Bone marrow (tissue), 2 donors: ENCODE results near the gene INPP5F.

Experiments
- DNase-seq, 2 donors: peaks; one replicate each; lab custom pipeline; 2025; lab: John Stamatoyannopoulos, UW

Gene INPP5F

DNA sequence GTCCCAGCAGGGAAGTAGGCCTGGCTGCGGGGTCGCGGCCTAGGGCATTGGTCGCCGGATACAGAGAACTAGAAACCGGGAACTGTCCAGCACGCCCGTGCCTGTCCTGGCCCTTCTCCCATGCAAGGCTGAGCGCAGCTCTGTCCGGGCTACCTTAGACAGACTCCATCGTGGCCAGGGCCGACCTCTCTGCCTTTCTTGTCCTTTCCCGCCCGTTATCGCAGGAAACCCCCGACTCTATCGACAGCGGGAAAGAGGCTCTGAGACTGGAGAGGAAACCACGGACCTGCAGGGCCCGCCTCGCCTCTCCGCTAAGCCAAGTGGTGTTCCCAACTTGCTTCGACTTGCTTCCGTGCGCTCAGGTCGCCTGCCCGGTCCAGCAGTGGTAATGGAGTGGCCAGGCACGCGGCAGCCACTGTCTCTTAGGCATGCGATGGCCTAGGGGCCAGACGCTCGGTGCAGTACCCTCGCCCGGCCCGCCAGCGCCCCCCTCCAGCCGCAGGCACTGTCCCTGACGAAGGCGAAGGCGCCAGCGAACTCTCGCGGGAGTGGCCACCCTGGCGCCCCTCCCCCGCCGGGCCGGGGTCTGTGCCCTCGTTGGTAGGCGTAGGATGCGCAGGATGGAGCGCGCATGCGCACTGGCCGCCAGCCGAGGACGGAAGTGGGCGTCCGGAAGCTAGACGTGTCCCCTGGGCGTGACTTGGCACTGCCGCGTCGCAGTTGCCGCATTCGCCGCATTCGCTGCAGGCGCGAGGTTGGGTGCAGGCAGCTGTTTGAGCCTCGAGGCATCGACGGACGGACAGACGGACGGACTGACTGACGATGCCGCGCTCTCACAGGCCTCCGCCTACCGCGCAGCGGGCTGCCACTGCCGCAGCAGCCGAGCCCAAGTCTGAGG is 92.4 kb downstream of the INPP5F start:
- no peak for DNase-seq

- no peak for DNase-seq
These were observed 93.0 kb downstream of the INPP5F start for GRCh38 chr10:119818889-119819270.

GRCh38 chr10:119821182-119821581 is 95.3 kb downstream of the INPP5F start:
- no peak for DNase-seq

- no peak for DNase-seq
These were observed 98.4 kb downstream of the INPP5F start for GRCh38 chr10:119824299-119824698.

DNA sequence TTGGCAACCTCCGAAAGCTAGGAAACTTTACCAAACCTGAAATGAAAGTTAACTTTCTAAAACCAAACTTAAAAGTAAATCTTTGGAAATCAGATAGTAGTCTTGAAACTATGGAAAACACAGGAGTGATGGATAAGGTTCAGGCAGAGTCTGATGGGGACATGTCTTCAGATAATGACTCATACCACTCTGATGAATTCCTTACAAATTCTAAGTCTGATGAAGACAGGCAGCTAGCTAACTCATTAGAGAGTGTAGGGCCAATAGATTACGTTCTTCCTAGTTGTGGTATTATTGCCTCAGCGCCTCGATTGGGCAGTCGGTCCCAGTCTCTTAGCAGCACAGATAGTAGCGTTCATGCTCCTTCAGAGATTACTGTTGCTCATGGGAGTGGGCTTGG is 100.9 kb downstream of the INPP5F start:
- no peak for DNase-seq

DNA sequence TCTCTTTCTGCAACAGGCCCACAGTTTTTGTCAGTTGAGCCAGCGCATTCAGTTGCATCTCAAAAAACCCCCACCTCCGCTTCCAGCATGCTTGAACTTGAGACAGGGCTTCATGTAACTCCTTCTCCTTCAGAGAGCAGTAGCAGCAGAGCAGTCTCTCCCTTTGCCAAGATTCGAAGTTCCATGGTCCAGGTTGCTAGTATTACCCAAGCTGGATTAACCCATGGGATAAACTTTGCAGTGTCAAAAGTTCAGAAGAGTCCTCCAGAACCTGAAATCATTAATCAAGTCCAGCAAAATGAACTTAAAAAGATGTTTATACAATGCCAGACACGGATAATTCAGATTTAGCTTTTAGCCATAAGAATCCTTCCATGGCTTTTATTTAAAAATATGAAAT is 101.6 kb downstream of the INPP5F start:
- no peak for DNase-seq

DNA sequence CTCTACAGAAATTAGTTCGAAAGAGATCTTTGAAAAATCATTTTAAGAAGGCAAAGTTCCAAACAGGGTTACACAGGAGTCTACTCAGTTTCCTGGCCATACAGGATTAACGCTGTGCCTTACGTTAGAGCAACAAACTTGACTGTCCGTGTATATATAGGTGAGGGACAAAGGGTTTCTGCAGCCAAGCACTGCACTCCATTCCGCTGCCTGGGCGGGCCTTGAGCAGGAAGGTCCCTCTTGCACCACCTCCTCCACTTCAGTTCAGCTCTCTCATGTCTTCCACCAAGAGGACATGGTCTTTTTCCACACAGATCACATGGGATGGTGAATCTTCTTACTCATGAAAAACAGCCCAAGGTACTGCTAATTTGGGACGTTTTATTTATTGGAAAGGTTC is 103.6 kb downstream of the INPP5F start:
- DNase-seq, result no peak

DNA sequence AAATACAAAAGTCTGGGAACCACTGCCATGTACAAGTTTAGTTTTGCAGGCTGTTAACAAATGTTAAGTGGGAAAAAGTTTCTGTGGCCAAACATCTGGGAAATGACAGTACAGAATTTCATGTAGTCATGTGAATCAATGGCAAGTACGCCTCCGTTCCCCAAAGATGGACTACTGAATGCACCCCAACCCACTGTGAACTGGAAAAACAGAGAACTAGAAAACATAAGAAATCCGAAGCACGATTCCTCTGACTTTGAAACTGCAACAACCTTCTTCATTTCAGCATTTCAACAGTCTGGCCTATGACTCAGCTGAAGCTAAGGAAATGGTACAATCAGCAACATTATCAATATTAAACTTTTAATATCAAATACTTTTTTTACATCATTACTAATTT is 105.0 kb downstream of the INPP5F start:
- DNase-seq, result no peak

- no peak for DNase-seq
These were observed 105.8 kb downstream of the INPP5F start for GRCh38 chr10:119831656-119832055.

- no peak for DNase-seq
These were observed 107.1 kb downstream of the INPP5F start for GRCh38 chr10:119832951-119833350.

DNA sequence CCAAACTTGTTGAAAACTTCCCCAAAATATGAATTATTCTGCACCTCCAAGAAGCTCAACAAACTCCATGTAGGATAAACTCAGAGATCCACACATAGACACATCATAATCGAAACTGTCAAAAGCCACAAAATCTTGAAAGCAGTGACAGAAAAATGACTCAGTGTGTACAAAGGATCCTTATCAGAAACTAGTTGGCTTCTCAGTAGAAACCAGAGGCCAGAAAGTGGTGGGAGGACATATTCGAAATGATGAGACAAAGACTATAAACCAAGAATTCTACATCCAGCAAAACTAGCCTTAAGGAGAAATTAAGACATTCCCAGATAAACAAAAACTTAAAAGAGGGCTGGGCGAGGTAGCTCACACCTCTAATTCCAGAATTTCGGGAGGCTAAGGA is 108.3 kb downstream of the INPP5F start:
- DNase-seq, result no peak

DNA sequence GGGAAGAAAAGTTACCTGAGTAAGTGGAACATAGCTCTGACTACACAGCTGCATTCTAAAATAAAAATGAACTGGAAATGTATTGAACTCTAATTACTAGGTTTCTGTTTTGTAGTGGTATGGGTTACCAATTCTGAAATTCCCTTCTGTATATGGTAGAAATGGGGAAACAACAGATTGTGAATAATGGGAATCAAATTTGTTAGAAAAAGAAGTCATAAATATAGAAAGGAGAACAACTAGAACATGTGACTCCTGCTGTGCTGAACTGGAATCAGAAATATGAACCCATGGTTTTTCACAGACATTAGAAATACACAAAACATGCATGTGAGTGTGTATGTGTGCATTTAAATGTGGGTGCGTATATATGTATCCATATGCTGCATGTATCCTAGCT is 119.8 kb downstream of the INPP5F start:
- DNase-seq, result peak in 1 of 2 donors; percentile 3

GRCh38 chr10:119849031-119849789 is 123.4 kb downstream of the INPP5F start:
- no peak for DNase-seq

GRCh38 chr10:119849944-119850343 is 124.1 kb downstream of the INPP5F start:
- no peak for DNase-seq

DNA sequence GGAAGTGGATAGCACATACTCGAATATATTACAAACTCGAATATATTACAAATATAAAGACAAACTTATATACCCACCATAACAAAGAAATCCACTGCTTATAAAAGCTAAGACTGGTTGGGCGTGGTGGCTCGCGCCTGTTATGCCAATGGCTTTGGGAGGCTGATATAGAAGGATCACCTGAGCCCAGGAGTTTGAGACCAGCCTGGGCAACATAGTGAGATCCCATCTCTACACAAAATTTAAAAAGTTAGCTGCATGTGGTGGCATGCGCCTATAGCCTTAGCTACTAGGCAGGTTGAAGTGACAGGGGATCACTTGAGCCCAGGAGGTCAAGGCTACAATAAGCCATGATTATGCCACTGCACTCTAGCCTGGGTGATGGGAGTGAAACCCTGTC is 126.4 kb downstream of the INPP5F start:
- no peak for DNase-seq

DNA sequence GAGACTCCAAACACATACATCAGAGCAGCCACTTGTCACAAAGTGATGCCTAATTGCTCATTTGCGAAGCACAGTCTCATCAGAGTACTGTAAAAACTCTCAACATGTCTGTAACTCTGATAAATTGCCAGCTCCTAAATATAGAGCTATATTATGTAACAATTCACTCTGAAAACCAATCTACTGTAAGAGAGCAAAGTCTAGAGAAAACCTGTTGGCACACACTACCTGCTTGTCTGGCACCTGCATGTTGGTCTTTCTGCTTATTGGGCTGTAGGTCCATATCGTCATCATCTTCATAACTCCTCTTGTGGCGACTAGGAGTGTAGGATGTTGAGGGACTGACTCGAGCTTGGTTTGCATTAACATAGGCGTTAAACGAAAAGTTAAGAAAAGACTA is 127.0 kb downstream of the INPP5F start:
- no peak for DNase-seq

DNA sequence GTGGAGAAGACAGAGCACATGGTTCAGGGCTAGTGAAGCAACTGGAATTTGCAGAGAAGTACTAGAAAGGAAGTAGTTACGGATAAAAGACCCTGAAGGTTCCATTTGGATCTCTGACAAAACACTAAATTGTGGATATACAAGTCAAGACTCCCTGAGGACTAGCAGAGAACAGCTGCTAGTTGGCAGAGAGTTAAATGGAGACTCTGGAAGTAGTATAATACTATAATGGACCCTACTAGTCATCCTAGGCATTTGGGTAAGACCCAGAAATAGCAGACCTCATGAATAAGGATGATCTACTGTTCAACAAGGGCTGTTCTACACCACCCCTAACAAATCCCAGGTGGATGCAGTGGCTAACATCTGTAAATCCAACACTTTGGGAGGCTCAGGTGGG is 127.7 kb downstream of the INPP5F start:
- DNase-seq, result no peak

DNA sequence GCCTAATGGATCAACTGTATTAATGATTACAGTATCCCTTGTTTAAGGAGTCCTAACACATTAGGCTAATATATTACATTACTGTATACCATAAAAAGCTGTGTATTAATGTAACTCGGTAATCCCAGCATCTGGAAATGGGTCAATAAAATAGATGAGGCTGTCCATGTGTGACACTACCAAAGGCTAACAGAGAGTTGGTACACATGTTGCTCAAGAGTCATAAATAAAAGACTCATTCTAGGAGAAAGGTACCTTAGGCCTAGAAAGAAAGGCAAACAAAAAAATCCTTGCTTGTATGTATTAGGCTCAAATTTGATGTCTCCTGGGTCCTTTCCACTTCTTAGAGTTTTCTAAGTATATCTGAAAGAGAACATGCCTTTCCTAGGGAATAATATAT is 132.2 kb downstream of the INPP5F start:
- DNase-seq, result no peak

- DNase-seq, result peak in 1 of 2 donors; percentile 19
These were observed 133.8 kb downstream of the INPP5F start for GRCh38 chr10:119859420-119860258.

GRCh38 chr10:119860866-119861607 is 135.2 kb downstream of the INPP5F start:
- no peak for DNase-seq

- no peak for DNase-seq
These were observed 136.7 kb downstream of the INPP5F start for GRCh38 chr10:119862524-119862923.
